A549 (cell line): ENCODE data around the gene KRT13. TPM values are rescaled to one million over a fixed set of nuclear protein-coding genes. Genes with fewer than 3 reads are reported as not detected.

Source experiments
- ATAC-seq, 2 experiments: fragments of 200-7000 bp in 1 of 2; fragments of >200 bp in 1 of 2; cut with Nextera tagmentation in 1 of 2; cut with Tn5 transposase in 1 of 2; 3 replicates each; pipeline versions ENCODE4 v1.8.0 to v1.9.1; 2018 to 2020; ENCODE audit warnings: mild to moderate bottlenecking in 1 of 2, moderate library complexity in 1 of 2
- CTCF ChIA-PET: fragments of 300-600 bp; sonication (Branson Sonifier 250); formaldehyde crosslinking; extraction: SDS; loops from one replicate; lab custom pipeline; 2021; ENCODE audit warnings: antibody characterized with exemption, inconsistent platforms; lab: Yijun Ruan, JAX
- POLR2A ChIA-PET: fragments of 350-600 bp; formaldehyde crosslinking; extraction: SDS; loops from one replicate; lab custom pipeline; 2021; ENCODE audit warnings: antibody characterized with exemption, inconsistent platforms; lab: Yijun Ruan, JAX
- DNase-seq, 2 experiments: peaks; one replicate each; pipeline versions ENCODE4 v3.0.0 to v3.0.0-alpha.2; 2011 to 2016; ENCODE audit warnings: low read depth in 1 of 2, low spot score in 1 of 2
- FAIRE-seq: peaks from 2 replicates; lab custom pipeline; 2011; peaks lifted over from hg19 to GRCh38; lab: Jason Lieb, UNC
- H3K27ac ChIP-seq, 2 experiments: fragments of >200 bp; sonication (Bioruptor Twin); formaldehyde crosslinking; 3 replicates each; pipeline ENCODE4 v1.5.1; 2016 to 2017
- H3K4me1 ChIP-seq: fragments of >200 bp; sonication (Bioruptor Twin); formaldehyde crosslinking; 3 replicates; pipeline ENCODE4 v1.6.1; 2016
- H3K4me2 ChIP-seq: fragments of >200 bp; sonication (Bioruptor Twin); formaldehyde crosslinking; 3 replicates; pipeline ENCODE4 v1.6.1; 2016
- H3K4me3 ChIP-seq: fragments of >200 bp; sonication (Bioruptor Twin); formaldehyde crosslinking; 3 replicates; pipeline ENCODE4 v1.5.1; 2016
- H3K9me3 ChIP-seq: fragments of >200 bp; sonication (Bioruptor Twin); formaldehyde crosslinking; 3 replicates; pipeline ENCODE4 v1.6.1; 2016
- CBX8 ChIP-seq: fragments of 200-600 bp; sonication (generic); IDR thresholded peaks from 2 replicates; pipeline ENCODE4 v1.6.1; 2016
- CHD2 ChIP-seq: fragments of 150-350 bp; IDR thresholded peaks from 2 replicates; pipeline ENCODE4 v1.6.1; 2014; ENCODE audit warnings: low read length; ENCODE audit not compliant: partially characterized antibody
- E2F6 ChIP-seq: IDR thresholded peaks from 2 replicates; pipeline ENCODE4 v1.6.1; 2012; ENCODE audit warnings: low read depth, borderline replicate concordance
- EP300 ChIP-seq, 2 experiments: fragments of >200 bp; sonication (Bioruptor Twin); formaldehyde crosslinking; IDR thresholded peaks; 2 replicates in 1 of 2; 3 replicates in 1 of 2; pipeline ENCODE4 v1.6.1; 2016 to 2017
- ESRRA ChIP-seq: fragments of 150-350 bp; IDR thresholded peaks from 2 replicates; pipeline ENCODE4 v1.6.1; 2014; ENCODE audit warnings: mild to moderate bottlenecking, low read length, borderline replicate concordance
- FOSB ChIP-seq: fragments of 250-450 bp; sonication (Bioruptor Pico); IDR thresholded peaks from 2 replicates; pipeline ENCODE4 v1.5.0; 2020; ENCODE audit warnings: mild to moderate bottlenecking, moderate library complexity
- FOXS1 ChIP-seq: fragments of 250-450 bp; sonication (Bioruptor Pico); IDR thresholded peaks from 2 replicates; pipeline ENCODE4 v1.5.0; 2020; ENCODE audit warnings: mild to moderate bottlenecking, moderate library complexity
- HDAC2 ChIP-seq: fragments of 200-600 bp; sonication (generic); IDR thresholded peaks from 2 replicates; pipeline ENCODE4 v1.6.1; 2016
- HOXB13 ChIP-seq: fragments of 250-450 bp; sonication (Bioruptor Pico); IDR thresholded peaks from 2 replicates; pipeline ENCODE4 v1.5.0; 2020; ENCODE audit warnings: low read depth, mild to moderate bottlenecking, moderate library complexity
- MAFK ChIP-seq: fragments of 450-650 bp; IDR thresholded peaks from 2 replicates; pipeline ENCODE4 v1.6.1; 2014; ENCODE audit not compliant: partially characterized antibody
- MAZ ChIP-seq: fragments of 150-350 bp; IDR thresholded peaks from 2 replicates; pipeline ENCODE4 v1.6.1; 2014; ENCODE audit warnings: antibody characterized with exemption, low read depth, low read length, borderline replicate concordance
- NPAS2 ChIP-seq: fragments of 250-450 bp; sonication (Bioruptor Pico); IDR thresholded peaks from 2 replicates; pipeline ENCODE4 v1.8.0; 2022; ENCODE audit warnings: mild to moderate bottlenecking, moderate library complexity, borderline replicate concordance
- POLR2AphosphoS2 ChIP-seq: conservative IDR thresholded peaks from 2 replicates; pipeline ENCODE4 v1.6.1; 2012; ENCODE audit warnings: low read length, improper control_type of control experiment, inconsistent platforms
- RAD21 ChIP-seq, 2 experiments: fragments of >200 bp in 1 of 2; sonication (Bioruptor Twin) in 1 of 2; formaldehyde crosslinking in 1 of 2; IDR thresholded peaks in 1 of 2; conservative IDR thresholded peaks in 1 of 2; 2 replicates in 1 of 2; 3 replicates in 1 of 2; pipeline ENCODE4 v1.6.1; 2012 to 2018; ENCODE audit warnings: inconsistent platforms in 1 of 2
- RARB ChIP-seq: fragments of 250-450 bp; sonication (Bioruptor Pico); IDR thresholded peaks from 2 replicates; pipeline ENCODE4 v1.8.0; 2021; ENCODE audit warnings: mild to moderate bottlenecking, moderate library complexity
- REST ChIP-seq: fragments of 200-600 bp; sonication (generic); IDR thresholded peaks from 2 replicates; pipeline ENCODE4 v1.6.1; 2016; ENCODE audit warnings: antibody characterized with exemption, mild to moderate bottlenecking, moderate library complexity
- RFX5 ChIP-seq: fragments of 450-650 bp; IDR thresholded peaks from 2 replicates; pipeline ENCODE4 v1.7.1; 2014; ENCODE audit warnings: antibody characterized with exemption, mild to moderate bottlenecking, moderate library complexity
- SREBF2 ChIP-seq: fragments of 450-650 bp; IDR thresholded peaks from 2 replicates; pipeline ENCODE4 v1.6.1; 2014; ENCODE audit warnings: mild to moderate bottlenecking, moderate library complexity
- TFCP2L1 ChIP-seq: fragments of 250-450 bp; sonication (Bioruptor Pico); IDR thresholded peaks from 2 replicates; pipeline ENCODE4 v1.5.0; 2021; ENCODE audit warnings: mild to moderate bottlenecking
- ZSCAN20 ChIP-seq: fragments of 250-450 bp; sonication (Bioruptor Pico); IDR thresholded peaks from 2 replicates; pipeline ENCODE4 v1.8.0; 2022; ENCODE audit warnings: mild to moderate bottlenecking, moderate library complexity
- WGBS: methylation state at CpG from one replicate; pipeline ENCODE4 v1.1.6; 2017; ENCODE audit errors: missing lambda C conversion rate; 5-methylcytosine and 5-hydroxymethylcytosine counted together
- polyA plus RNA-seq, 4 experiments: library from polyadenylated mRNA; depleted of rRNA in 3 of 4; stranded (reverse); fragments of >200 nt; fragmentation: RNase III in 1 of 4; extraction: RNeasy Plus Mini Kit Qiagen cat#74134 plus additional on column Dnase treatment in 1 of 4; gene quantifications; 2 replicates in 3 of 4; 3 replicates in 1 of 4; pipeline ENCODE4 v1.2.3, GENCODE V29; 2011 to 2017
- TF ChIP-seq, protein P1 (sequence below): fragments of 450-650 bp; IDR thresholded peaks from 2 replicates; pipeline ENCODE4 v1.6.1; 2014; ENCODE audit warnings: antibody characterized with exemption
- TF ChIP-seq, protein P2 (sequence below): IDR thresholded peaks from 2 replicates; pipeline ENCODE4 v1.6.1; 2012
- TF ChIP-seq, protein P3 (sequence below): fragments of >200 bp; sonication (Bioruptor Twin); formaldehyde crosslinking; IDR thresholded peaks from 2 replicates; pipeline ENCODE4 v1.6.1; 2016

KRT13 gene
- polyA plus RNA-seq, 2 of the 4 experiments (the other 2 are of a cell fraction): 0.06 TPM; not detected in 1

GRCh38 chr17:41518789-41519449, 13.5 kb upstream of the KRT13 start, which contains the start of gene KRT15:
TSS of gene KRT15 (minus strand) at chr17:41518890. CDS start at chr17:41518827, 63 bp downstream.
- ChIA-PET CTCF (interaction anchor here (0.6 to 20.5 kb wide), 6 partner anchors 11 to 129 kb away, joined by 3 to 163 read pairs (median 5); partner anchors contain the start of gene KRT13), POLR2A (no interaction called here)
- no peak for DNase-seq
- Histone ChIP-seq H3K4me3 (no peak within 1 kb of the TSS), H3K4me2 (no peak within 1 kb of the TSS), H3K27ac (peak within 1 kb of the TSS in 1 of 2 experiments; percentile 82; a peak in 3 of 6 replicates), H3K4me1 (peaks cover 29% of the 10 kb centered on the region), H3K9me3 (no peaks in the 10 kb centered on the region)
- FAIRE-seq: no peak
- no peak for TF ChIP-seq MAZ
- TF ChIP-seq, protein P1, sequence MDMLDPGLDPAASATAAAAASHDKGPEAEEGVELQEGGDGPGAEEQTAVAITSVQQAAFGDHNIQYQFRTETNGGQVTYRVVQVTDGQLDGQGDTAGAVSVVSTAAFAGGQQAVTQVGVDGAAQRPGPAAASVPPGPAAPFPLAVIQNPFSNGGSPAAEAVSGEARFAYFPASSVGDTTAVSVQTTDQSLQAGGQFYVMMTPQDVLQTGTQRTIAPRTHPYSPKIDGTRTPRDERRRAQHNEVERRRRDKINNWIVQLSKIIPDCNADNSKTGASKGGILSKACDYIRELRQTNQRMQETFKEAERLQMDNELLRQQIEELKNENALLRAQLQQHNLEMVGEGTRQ: no peak
- TF ChIP-seq, protein P2, sequence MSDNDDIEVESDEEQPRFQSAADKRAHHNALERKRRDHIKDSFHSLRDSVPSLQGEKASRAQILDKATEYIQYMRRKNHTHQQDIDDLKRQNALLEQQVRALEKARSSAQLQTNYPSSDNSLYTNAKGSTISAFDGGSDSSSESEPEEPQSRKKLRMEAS: no peak
- no peak for TF ChIP-seq HOXB13 (CRISPR knock-in tag)
- TF ChIP-seq ESRRA: no peak
- TF ChIP-seq RAD21 (conservative IDR thresholded peaks at IDR 0.05 in 1 of 2, IDR thresholded peaks at IDR 0.05 in 1 of 2): 0 out of 5 replicates have a peak, but pooled peaks of 1 of the 2 experiments have one; percentile 16
- no peak for TF ChIP-seq FOXS1 (CRISPR knock-in tag)
- whole genome bisulfite sequencing: 76% methylated on average over 8 of the region's 8 CpGs
- peak; percentile 43 to 44; a peak in 4 of 6 replicates for ATAC-seq

DNA sequence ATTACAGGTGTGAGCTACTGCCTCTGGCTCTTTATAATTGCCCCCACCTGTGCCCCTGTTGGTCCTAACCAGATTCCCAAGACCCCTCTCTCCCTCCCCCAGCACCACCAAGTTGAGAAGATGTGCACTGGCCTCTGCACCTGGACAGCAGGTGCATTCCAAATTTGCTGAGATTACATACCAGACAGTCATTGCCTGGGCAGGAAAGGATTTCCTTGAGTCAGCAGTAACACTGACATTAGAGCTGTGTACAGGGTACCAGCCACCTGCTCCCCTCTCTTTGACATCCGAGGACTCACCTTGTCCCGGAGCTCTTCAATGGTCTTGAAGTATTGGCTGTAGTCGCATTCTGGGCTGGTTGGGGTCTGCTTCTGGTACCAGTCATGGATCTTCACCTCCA, 12.6 kb upstream of the KRT13 start:
- FAIRE-seq (no peak), DNase-seq (no peak), ATAC-seq (no peak)
- TF ChIP-seq MAFK: peak; percentile 69
- no peak for TF ChIP-seq FOSB (CRISPR knock-in tag)
- ChIA-PET CTCF (interaction anchor here (1.0 to 20.5 kb wide), 7 partner anchors 12 to 145 kb away, joined by 3 to 163 read pairs (median 5); no protein-coding TSS in a partner anchor), POLR2A (no interaction called here)
- Histone ChIP-seq H3K4me1 (peaks cover 29% of the 10 kb centered on the region), H3K27ac (no peak overlapping the region), H3K4me3 (no peak overlapping the region), H3K9me3 (no peaks in the 10 kb centered on the region), H3K4me2 (no peak overlapping the region)
- WGBS: 88% methylated on average over 3 of the region's 3 CpGs

GRCh38 chr17:41516830-41517283, 11.4 kb upstream of the KRT13 start:
- H3K4me2 ChIP-seq: no peak overlapping the region
- ChIA-PET CTCF (interaction anchor here (1.4 to 20.5 kb wide), 6 partner anchors 8 to 146 kb away, joined by 3 to 163 read pairs (median 6); no protein-coding TSS in a partner anchor), POLR2A (no interaction called here)
- FAIRE-seq (no peak), ATAC-seq (no peak), DNase-seq (no peak)
- 89% methylated on average over 14 of the region's 14 CpGs for WGBS
- TF ChIP-seq E2F6 (no peak), RARB (CRISPR knock-in tag) (no peak), SREBF2 (no peak), CHD2 (no peak), RFX5 (no peak), TFCP2L1 (CRISPR knock-in tag) (no peak), CBX8 (no peak), ZSCAN20 (CRISPR knock-in tag) (no peak), NPAS2 (CRISPR knock-in tag) (no peak), HDAC2 (no peak), POLR2AphosphoS2 (no peak), MAFK (no peak), RAD21 (conservative IDR thresholded peaks at IDR 0.05 in 1 of 2, IDR thresholded peaks at IDR 0.05 in 1 of 2) (no peak), EP300 (IDR thresholded peaks at IDR 0.05) (no peak), REST (no peak)
- TF ChIP-seq, protein P3, sequence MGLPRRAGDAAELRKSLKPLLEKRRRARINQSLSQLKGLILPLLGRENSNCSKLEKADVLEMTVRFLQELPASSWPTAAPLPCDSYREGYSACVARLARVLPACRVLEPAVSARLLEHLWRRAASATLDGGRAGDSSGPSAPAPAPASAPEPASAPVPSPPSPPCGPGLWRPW: no peak
- H3K4me3 ChIP-seq: no peak overlapping the region
- no peak overlapping the region for H3K27ac ChIP-seq
- peaks cover 19% of the 10 kb centered on the region for H3K4me1 ChIP-seq
- no peaks in the 10 kb centered on the region for H3K9me3 ChIP-seq
